Mucosa of stomach (tissue), 1 donor: Measurements from ENCODE around the gene MAN2A1.

Experiments
- H3K27me3 ChIP-seq: one replicate; pipeline ENCODE4 v1.7.0; 2013; ENCODE audit warnings: mild to moderate bottlenecking, low read length; ENCODE audit not compliant: control insufficient read depth, insufficient read depth
- H3K36me3 ChIP-seq: one replicate; pipeline ENCODE4 v1.7.0; 2013; ENCODE audit warnings: low read length; ENCODE audit not compliant: control insufficient read depth, insufficient read depth
- H3K4me1 ChIP-seq: one replicate; pipeline ENCODE4 v1.7.0; 2013; ENCODE audit warnings: mild to moderate bottlenecking, low read length; ENCODE audit not compliant: control insufficient read depth, insufficient read depth
- H3K4me3 ChIP-seq: one replicate; pipeline ENCODE4 v1.7.0; 2013; ENCODE audit warnings: low read length
- H3K9ac ChIP-seq: one replicate; pipeline ENCODE4 v1.7.0; 2013; ENCODE audit warnings: mild to moderate bottlenecking, low read length, moderate library complexity
- H3K9me3 ChIP-seq: one replicate; pipeline ENCODE4 v1.7.0; 2013; ENCODE audit warnings: mild to moderate bottlenecking, low read length, moderate library complexity; ENCODE audit not compliant: control insufficient read depth
- donor health status: Pancreatic carcinoma.

The MAN2A1 gene

GRCh38 chr5:109685916-109686315 lies 3.8 kb upstream of the MAN2A1 start:
- no peak overlapping the region for H3K9ac ChIP-seq
- H3K36me3 ChIP-seq, result no peaks in the 10 kb centered on the region
- H3K4me3 ChIP-seq, result no peak overlapping the region
- H3K27me3 ChIP-seq, result no peaks in the 10 kb centered on the region
- H3K9me3 ChIP-seq, result no peaks in the 10 kb centered on the region
- H3K4me1 ChIP-seq, result no peaks in the 10 kb centered on the region

- H3K4me1 ChIP-seq, result peaks cover 14% of the 10 kb centered on the region
- peak overlapping the region; percentile 93 for H3K9ac ChIP-seq
- H3K36me3 ChIP-seq, result no peaks in the 10 kb centered on the region
- no peaks in the 10 kb centered on the region for H3K9me3 ChIP-seq
- H3K27me3 ChIP-seq, result no peaks in the 10 kb centered on the region
- peak overlapping the region; percentile 60 for H3K4me3 ChIP-seq
These were observed 1.1 kb upstream of the MAN2A1 start for GRCh38 chr5:109688630-109688969.

- Histone ChIP-seq H3K27me3 (no peaks in the 10 kb centered on the region), H3K9me3 (no peaks in the 10 kb centered on the region), H3K4me3 (peak overlapping the region; percentile 60), H3K9ac (peak overlapping the region; percentile 93), H3K4me1 (peaks cover 15% of the 10 kb centered on the region), H3K36me3 (no peaks in the 10 kb centered on the region)
These were observed 572 bp upstream of the MAN2A1 start for GRCh38 chr5:109688970-109689739.

- H3K4me1 ChIP-seq, result peaks cover 27% of the 10 kb centered on the region
These were observed 681 bp downstream of the MAN2A1 start for GRCh38 chr5:109690242-109690974.

GRCh38 chr5:109690975-109691574 lies 1.3 kb downstream of the MAN2A1 start:
- peaks cover 30% of the 10 kb centered on the region for H3K4me1 ChIP-seq
- peak overlapping the region; percentile 93 for H3K9ac ChIP-seq
- H3K36me3 ChIP-seq, result no peaks in the 10 kb centered on the region
- H3K9me3 ChIP-seq, result no peaks in the 10 kb centered on the region
- peak overlapping the region; percentile 60 for H3K4me3 ChIP-seq
- H3K27me3 ChIP-seq, result no peaks in the 10 kb centered on the region

More at GRCh38 chr5:109690242-109690974, 681 bp downstream of the MAN2A1 start:
- H3K4me3 ChIP-seq, result peak overlapping the region; percentile 60
- H3K27me3 ChIP-seq, result no peaks in the 10 kb centered on the region
- no peaks in the 10 kb centered on the region for H3K9me3 ChIP-seq
- peak overlapping the region; percentile 93 for H3K9ac ChIP-seq
- H3K36me3 ChIP-seq, result no peaks in the 10 kb centered on the region

- no peak overlapping the region for H3K4me3 ChIP-seq
These were observed 2.3 kb downstream of the MAN2A1 start for GRCh38 chr5:109691996-109692395.

GRCh38 chr5:109692852-109693251 lies 3.1 kb downstream of the MAN2A1 start:
- H3K27me3 ChIP-seq, result no peaks in the 10 kb centered on the region
- H3K9me3 ChIP-seq, result no peaks in the 10 kb centered on the region
- peaks cover 30% of the 10 kb centered on the region for H3K4me1 ChIP-seq
- no peak overlapping the region for H3K4me3 ChIP-seq
- H3K36me3 ChIP-seq, result no peaks in the 10 kb centered on the region
- no peak overlapping the region for H3K9ac ChIP-seq

More at GRCh38 chr5:109691996-109692395, 2.3 kb downstream of the MAN2A1 start:
- Histone ChIP-seq H3K27me3 (no peaks in the 10 kb centered on the region), H3K36me3 (no peaks in the 10 kb centered on the region), H3K9ac (no peak overlapping the region), H3K9me3 (no peaks in the 10 kb centered on the region), H3K4me1 (peaks cover 30% of the 10 kb centered on the region)

- Histone ChIP-seq H3K9me3 (no peaks in the 10 kb centered on the region), H3K9ac (no peak overlapping the region), H3K36me3 (no peaks in the 10 kb centered on the region), H3K4me3 (no peak overlapping the region), H3K4me1 (peaks cover 30% of the 10 kb centered on the region), H3K27me3 (no peaks in the 10 kb centered on the region)
These were observed 4.0 kb downstream of the MAN2A1 start for GRCh38 chr5:109693535-109694400.

- Histone ChIP-seq H3K4me3 (no peak overlapping the region), H3K4me1 (peaks cover 30% of the 10 kb centered on the region), H3K27me3 (no peaks in the 10 kb centered on the region), H3K9me3 (no peaks in the 10 kb centered on the region), H3K9ac (no peak overlapping the region), H3K36me3 (no peaks in the 10 kb centered on the region)
These were observed 4.7 kb downstream of the MAN2A1 start for GRCh38 chr5:109694451-109694891.

GRCh38 chr5:109695005-109695926 lies 5.5 kb downstream of the MAN2A1 start:
- Histone ChIP-seq H3K27me3 (no peaks in the 10 kb centered on the region), H3K9ac (no peak overlapping the region), H3K4me3 (no peak overlapping the region), H3K9me3 (no peaks in the 10 kb centered on the region), H3K36me3 (no peaks in the 10 kb centered on the region), H3K4me1 (peaks cover 30% of the 10 kb centered on the region)

GRCh38 chr5:109697339-109697738 lies 7.6 kb downstream of the MAN2A1 start:
- Histone ChIP-seq H3K9me3 (no peaks in the 10 kb centered on the region), H3K36me3 (no peaks in the 10 kb centered on the region), H3K4me1 (peaks cover 40% of the 10 kb centered on the region), H3K27me3 (no peaks in the 10 kb centered on the region), H3K9ac (no peak overlapping the region), H3K4me3 (no peak overlapping the region)
